Fibroblast of lung (primary cell): ENCODE results near the gene CRKL. TPM values are rescaled to one million over a fixed set of nuclear protein-coding genes. Genes with fewer than 3 reads are reported as not detected.

Experiments
- DNase-seq, 2 donors: peaks; one replicate each; pipeline versions ENCODE4 v3.0.0 to v3.0.0-alpha.2; 2010; ENCODE audit warnings: low read depth in 2 of 2
- H2AFZ ChIP-seq: 2 replicates; pipeline ENCODE4 v1.5.1; 2012; ENCODE audit warnings: low read length, control low read depth, inconsistent platforms
- H3K27ac ChIP-seq: 2 replicates; pipeline ENCODE4 v1.5.1; 2011; ENCODE audit warnings: low read length, control low read depth; ENCODE audit not compliant: insufficient read depth
- H3K27me3 ChIP-seq: 2 replicates; pipeline ENCODE4 v1.5.1; 2011; ENCODE audit warnings: mild to moderate bottlenecking, low read length; ENCODE audit not compliant: control insufficient read depth, insufficient read depth
- H3K36me3 ChIP-seq: 2 replicates; pipeline ENCODE4 v1.5.1; 2011; ENCODE audit warnings: low read length; ENCODE audit not compliant: control insufficient read depth, insufficient read depth
- H3K4me1 ChIP-seq: 2 replicates; pipeline ENCODE4 v1.5.1; 2011; ENCODE audit warnings: low read length; ENCODE audit not compliant: control insufficient read depth, insufficient read depth; ENCODE audit errors: extremely low read depth
- H3K4me2 ChIP-seq: 2 replicates; pipeline ENCODE4 v1.5.1; 2011; ENCODE audit warnings: low read length, control low read depth; ENCODE audit not compliant: insufficient read depth; ENCODE audit errors: extremely low read depth
- H3K4me3 ChIP-seq, 4 experiments: fragments of 200-600 bp in 1 of 4; sonication (generic) in 1 of 4; replicated peaks in 1 of 4; 2 replicates each; pipeline ENCODE4 v1.5.1; 2011 to 2016; ENCODE audit warnings: low read length in 4 of 4, low read depth in 3 of 4, mild to moderate bottlenecking in 3 of 4, control low read depth in 2 of 4, inconsistent platforms in 1 of 4, mixed read lengths in 1 of 4; ENCODE audit not compliant: insufficient read depth in 1 of 4; ENCODE audit errors: control extremely low read depth in 1 of 4
- H3K79me2 ChIP-seq: 2 replicates; pipeline ENCODE4 v1.5.1; 2012; ENCODE audit warnings: mild to moderate bottlenecking, low read length, inconsistent platforms; ENCODE audit not compliant: control insufficient read depth, insufficient read depth
- H3K9ac ChIP-seq: 2 replicates; pipeline ENCODE4 v1.5.1; 2011; ENCODE audit warnings: mild to moderate bottlenecking, low read length, control low read depth; ENCODE audit not compliant: insufficient read depth
- H3K9me3 ChIP-seq: 2 replicates; pipeline ENCODE4 v1.5.1; 2012; ENCODE audit warnings: low read depth, low read length; ENCODE audit not compliant: control insufficient read depth, insufficient read depth
- H4K20me1 ChIP-seq: 2 replicates; pipeline ENCODE4 v1.5.1; 2011; ENCODE audit warnings: low read length; ENCODE audit not compliant: control insufficient read depth, insufficient read depth; ENCODE audit errors: extremely low read depth
- EZH2 ChIP-seq: IDR thresholded peaks from 2 replicates; pipeline ENCODE4 v1.5.1; 2012; ENCODE audit warnings: low read length, control low read depth, mild to moderate bottlenecking; ENCODE audit errors: missing control alignments
- polyA plus RNA-seq, 2 donors: library from polyadenylated mRNA; depleted of rRNA in 1 of 2; stranded (reverse) in 1 of 2; unstranded in 1 of 2; fragments of >200 nt; gene quantifications; 2 replicates each; pipeline ENCODE4 v1.2.1, GENCODE V29; 2011 to 2012; ENCODE audit warnings: missing spikeins in 1 of 2
- total RNA-seq: library from RNA; depleted of rRNA; stranded (reverse); fragments of >200 nt; gene quantifications from 2 replicates; pipeline ENCODE4 v1.2.1, GENCODE V29; 2014
- TF ChIP-seq, protein P1 (sequence below), 2 donors: IDR thresholded peaks in 1 of 2; conservative IDR thresholded peaks in 1 of 2; 1 replicate in 1 of 2; 2 replicates in 1 of 2; pipeline ENCODE4 v1.5.1; 2011 to 2012; ENCODE audit warnings: low read length in 2 of 2, control low read depth in 1 of 2, inconsistent platforms in 1 of 2, low read depth in 1 of 2, mild to moderate bottlenecking in 1 of 2

CRKL gene
- total and polyA plus RNA-seq, 2 donors (not counting 1 experiment from before 2014, with no cell fraction given) = 23.8 to 45.1 TPM

DNA sequence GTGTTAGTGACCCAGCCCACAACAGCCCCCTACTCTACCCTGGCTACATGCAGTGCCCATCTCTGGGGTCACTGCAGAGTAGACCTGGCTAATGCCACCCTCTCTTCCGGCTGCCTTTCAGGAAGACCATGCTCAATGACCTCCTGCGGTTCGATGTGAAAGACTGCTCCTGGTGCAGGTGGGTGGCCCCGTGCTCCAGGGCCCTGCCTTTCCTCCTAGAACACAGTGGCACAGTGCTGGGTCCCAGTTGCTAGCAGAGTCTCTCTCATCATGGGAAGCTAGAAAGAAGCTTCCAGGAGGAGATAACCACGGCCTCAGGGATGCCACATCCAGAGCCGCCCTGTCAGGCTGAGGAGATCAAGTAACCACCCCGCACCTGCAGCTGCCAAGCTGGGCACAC lies 68.5 kb downstream of the CRKL start:
- TF ChIP-seq, protein P1, sequence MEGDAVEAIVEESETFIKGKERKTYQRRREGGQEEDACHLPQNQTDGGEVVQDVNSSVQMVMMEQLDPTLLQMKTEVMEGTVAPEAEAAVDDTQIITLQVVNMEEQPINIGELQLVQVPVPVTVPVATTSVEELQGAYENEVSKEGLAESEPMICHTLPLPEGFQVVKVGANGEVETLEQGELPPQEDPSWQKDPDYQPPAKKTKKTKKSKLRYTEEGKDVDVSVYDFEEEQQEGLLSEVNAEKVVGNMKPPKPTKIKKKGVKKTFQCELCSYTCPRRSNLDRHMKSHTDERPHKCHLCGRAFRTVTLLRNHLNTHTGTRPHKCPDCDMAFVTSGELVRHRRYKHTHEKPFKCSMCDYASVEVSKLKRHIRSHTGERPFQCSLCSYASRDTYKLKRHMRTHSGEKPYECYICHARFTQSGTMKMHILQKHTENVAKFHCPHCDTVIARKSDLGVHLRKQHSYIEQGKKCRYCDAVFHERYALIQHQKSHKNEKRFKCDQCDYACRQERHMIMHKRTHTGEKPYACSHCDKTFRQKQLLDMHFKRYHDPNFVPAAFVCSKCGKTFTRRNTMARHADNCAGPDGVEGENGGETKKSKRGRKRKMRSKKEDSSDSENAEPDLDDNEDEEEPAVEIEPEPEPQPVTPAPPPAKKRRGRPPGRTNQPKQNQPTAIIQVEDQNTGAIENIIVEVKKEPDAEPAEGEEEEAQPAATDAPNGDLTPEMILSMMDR (conservative IDR thresholded peaks at IDR 0.05 in 1 of 2, IDR thresholded peaks at IDR 0.05 in 1 of 2; ENCODE audit: low read depth in 1 of 2, low read length in 2 of 2) = no peak
- TF ChIP-seq EZH2 = no peak
- Histone ChIP-seq H2AFZ (no peak overlapping the region), H3K9ac (no peak overlapping the region), H3K27me3 (no peaks in the 10 kb centered on the region), H3K4me3 (no peak overlapping the region), H4K20me1 (no peaks in the 10 kb centered on the region), H3K36me3 (peaks cover 8% of the 10 kb centered on the region), H3K4me1 (peaks cover 11% of the 10 kb centered on the region), H3K27ac (no peak overlapping the region), H3K79me2 (peaks cover 15% of the 10 kb centered on the region), H3K9me3 (no peaks in the 10 kb centered on the region), H3K4me2 (no peak overlapping the region)
- no peak for DNase-seq

GRCh38 chr22:20986365-20986764 lies 69.2 kb downstream of the CRKL start:
- H3K27me3 ChIP-seq = no peaks in the 10 kb centered on the region
- H3K36me3 ChIP-seq = peaks cover 14% of the 10 kb centered on the region
- H3K79me2 ChIP-seq = peaks cover 15% of the 10 kb centered on the region
- H3K9ac ChIP-seq = no peak overlapping the region
- H3K4me3 ChIP-seq = no peak overlapping the region
- no peak for DNase-seq
- H3K4me2 ChIP-seq = no peak overlapping the region
- no peak overlapping the region for H3K27ac ChIP-seq
- TF ChIP-seq, protein P1 (conservative IDR thresholded peaks at IDR 0.05 in 1 of 2, IDR thresholded peaks at IDR 0.05 in 1 of 2; ENCODE audit: low read depth in 1 of 2, low read length in 2 of 2) = no peak
- TF ChIP-seq EZH2 = no peak
- H2AFZ ChIP-seq = no peak overlapping the region
- no peaks in the 10 kb centered on the region for H4K20me1 ChIP-seq
- peaks cover 7% of the 10 kb centered on the region for H3K4me1 ChIP-seq
- H3K9me3 ChIP-seq = no peaks in the 10 kb centered on the region

- no peak for DNase-seq
- H3K36me3 ChIP-seq = peaks cover 23% of the 10 kb centered on the region
Observed at GRCh38 chr22:20987375-20987774, 70.2 kb downstream of the CRKL start.

More at GRCh38 chr22:20987375-20987774, 70.2 kb downstream of the CRKL start:
- no peak overlapping the region for H2AFZ ChIP-seq
- no peak overlapping the region for H3K4me2 ChIP-seq
- H3K4me1 ChIP-seq = peaks cover 6% of the 10 kb centered on the region
- H3K4me3 ChIP-seq = no peak overlapping the region
- no peaks in the 10 kb centered on the region for H3K27me3 ChIP-seq
- H3K79me2 ChIP-seq = peaks cover 14% of the 10 kb centered on the region
- no peaks in the 10 kb centered on the region for H3K9me3 ChIP-seq
- H3K27ac ChIP-seq = no peak overlapping the region
- no peak for TF ChIP-seq EZH2
- TF ChIP-seq, protein P1 (conservative IDR thresholded peaks at IDR 0.05 in 1 of 2, IDR thresholded peaks at IDR 0.05 in 1 of 2; ENCODE audit: low read depth in 1 of 2, low read length in 2 of 2) = no peak
- H3K9ac ChIP-seq = no peak overlapping the region
- no peaks in the 10 kb centered on the region for H4K20me1 ChIP-seq
